ENCODE data around the gene DGLUCY.
"Not testable (repeated sequence)": the region's sequence is repeated elsewhere in the genome, so short reads cannot be mapped to it uniquely, and the experiment has no call there.

Gene DGLUCY

DNA sequence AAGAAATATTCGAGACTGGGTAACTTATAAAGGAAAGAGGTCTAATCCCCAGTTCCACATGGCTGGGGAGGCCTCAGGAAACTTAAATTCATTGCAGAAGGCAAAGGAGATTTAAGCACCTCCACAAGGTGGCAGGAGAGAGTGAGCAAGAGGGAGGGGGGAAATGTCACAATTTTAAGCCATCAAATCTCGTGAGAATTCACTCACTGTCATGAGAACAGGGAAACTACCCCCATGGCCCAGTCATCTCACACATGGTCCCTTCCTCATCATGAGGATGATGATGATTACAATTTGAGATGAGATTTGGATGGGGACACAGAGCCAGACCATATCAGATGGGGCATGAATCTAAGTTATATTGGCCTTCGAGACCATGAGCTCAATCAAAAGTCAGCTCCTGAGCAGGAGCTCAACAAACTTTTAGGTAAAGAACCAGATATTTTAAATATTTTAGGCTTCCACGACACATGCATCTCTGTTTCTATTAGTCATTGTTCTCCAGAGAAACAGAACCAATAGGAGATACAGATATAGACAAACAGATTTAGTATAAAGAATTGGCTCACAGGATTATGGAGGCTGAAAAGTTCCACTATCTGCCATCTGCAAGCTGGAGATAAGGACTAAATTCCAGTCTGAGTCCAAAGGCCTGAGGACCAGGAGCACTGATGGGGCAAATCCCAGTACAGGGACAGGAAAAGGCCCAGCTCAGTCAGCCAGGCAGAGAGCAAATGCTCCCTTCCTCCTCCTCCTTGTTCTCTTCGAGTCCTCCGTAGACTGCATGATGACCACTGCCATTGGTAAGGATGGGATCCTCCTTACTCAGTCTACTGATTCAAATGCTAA, 24.9 kb downstream of the DGLUCY start:
- DNase-seq (ENCODE audit: low read depth) = peak; percentile 26

DNA sequence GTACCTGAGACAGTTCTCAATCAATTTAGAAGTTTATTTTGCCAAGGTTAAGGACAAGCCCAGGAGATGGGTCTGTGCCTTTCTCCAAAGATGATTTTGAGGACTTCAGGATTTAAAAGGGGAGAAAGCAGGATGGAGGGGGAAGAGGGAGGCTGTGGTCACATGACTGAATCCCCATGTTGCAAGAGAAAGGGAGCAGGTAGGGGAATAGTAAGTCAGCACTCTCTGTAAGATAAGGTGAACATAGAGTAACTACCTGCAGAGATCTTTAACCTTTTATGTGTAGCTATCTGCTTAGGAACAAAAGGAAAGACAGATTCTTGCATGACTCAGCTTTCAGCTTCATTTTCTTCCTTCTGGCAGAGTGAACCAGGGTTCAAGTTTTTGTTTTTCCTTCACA, 25.9 kb downstream of the DGLUCY start:
- DNase-seq (ENCODE audit: low read depth) = no peak

DNA sequence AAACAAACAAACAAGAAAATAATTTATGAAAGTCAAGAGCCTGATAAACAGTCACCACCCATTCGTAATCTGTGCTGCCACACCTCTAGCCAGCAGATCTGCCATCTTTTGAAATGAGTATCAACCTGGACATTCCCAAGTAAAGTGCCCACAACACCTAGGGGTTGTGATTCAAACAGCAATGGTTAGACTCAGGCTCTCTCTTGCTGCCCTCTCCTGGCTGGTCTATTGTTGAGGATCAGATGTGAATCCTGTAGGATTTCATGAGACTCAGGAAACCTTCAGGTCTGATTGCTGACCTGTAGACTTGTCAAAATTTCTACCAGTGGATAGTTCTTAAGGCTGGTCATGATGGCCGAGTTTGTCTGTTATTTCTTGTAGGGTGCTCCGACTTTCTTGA, 26.8 kb downstream of the DGLUCY start:
- no peak for DNase-seq (ENCODE audit: low read depth)

DNA sequence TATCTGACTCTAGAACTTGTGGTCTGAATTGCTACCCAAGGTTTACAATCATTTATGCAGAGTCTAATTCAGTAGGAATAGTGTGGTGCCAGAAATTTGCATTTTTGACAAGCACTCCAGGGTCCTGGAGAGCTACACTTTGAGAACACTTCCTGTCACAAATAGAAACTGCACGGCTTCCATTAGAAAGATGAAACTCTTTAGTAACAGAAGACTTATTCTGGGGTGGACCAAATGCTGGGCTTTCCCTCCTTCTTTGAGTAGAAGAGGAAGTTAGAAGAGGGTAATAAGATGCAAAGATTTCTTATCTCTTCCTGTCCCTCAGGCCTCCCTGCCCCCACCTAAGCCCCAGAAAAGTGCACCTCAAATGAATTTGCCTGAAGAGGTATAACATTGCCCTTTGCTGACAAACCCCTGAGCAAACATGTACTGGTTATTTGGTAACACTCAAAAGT, 28.4 kb downstream of the DGLUCY start:
- no peak for DNase-seq (ENCODE audit: low read depth)

DNA sequence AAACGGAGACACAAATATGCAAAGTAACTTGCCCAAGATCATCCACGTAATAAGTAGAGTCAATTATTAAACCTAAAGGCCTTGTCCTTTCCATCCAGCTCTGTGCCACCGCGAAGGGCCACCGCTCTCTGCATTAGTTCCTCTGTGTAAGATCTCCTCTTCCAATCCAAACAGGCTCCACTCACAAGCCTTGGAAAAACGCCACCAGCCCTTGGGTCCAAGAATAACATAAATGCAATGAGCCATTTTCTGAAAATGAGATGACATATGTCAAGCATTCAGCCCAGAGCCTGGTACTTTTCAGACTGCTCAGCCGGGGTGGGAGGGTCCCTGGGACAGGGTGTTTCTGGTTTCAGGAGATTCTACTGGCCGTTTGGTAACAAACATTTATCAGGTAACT, 30.0 kb downstream of the DGLUCY start:
- DNase-seq (ENCODE audit: low read depth) = no peak

DNA sequence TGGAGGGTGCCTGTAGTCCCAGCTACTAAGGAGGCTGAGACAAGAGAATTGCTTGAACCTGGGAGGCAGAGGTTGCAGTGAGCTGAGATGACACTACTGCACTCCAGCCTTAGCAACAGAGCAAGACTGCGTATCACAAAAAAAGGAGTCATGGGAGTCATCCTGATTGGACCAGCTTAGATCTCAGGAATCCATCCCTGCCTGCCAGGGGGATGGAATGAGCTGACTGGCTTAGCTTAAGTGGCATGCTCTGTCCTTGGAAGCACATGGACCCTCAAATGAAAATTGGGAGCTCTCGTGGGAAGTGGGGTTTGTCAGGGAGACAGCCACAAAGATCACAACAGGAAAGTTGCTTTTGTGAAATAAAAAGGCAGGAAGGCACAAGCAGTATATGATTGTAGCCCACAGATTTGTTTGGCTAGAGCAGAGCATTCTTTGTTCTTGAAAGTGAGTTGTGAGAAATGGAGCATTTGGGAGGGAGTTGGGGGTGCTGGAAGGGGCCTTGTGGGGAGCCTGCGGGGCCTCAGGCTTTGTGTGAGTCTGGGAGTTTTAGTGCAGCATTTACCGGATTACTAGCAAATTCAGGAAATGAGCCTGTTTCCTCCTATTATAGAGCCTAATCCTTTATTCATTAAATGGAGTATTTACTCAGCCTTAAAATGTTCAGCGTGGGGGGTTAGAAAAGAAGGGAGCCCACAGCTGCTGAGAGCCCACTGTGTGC, 30.7 kb downstream of the DGLUCY start:
- no peak for DNase-seq (ENCODE audit: low read depth)

DNA sequence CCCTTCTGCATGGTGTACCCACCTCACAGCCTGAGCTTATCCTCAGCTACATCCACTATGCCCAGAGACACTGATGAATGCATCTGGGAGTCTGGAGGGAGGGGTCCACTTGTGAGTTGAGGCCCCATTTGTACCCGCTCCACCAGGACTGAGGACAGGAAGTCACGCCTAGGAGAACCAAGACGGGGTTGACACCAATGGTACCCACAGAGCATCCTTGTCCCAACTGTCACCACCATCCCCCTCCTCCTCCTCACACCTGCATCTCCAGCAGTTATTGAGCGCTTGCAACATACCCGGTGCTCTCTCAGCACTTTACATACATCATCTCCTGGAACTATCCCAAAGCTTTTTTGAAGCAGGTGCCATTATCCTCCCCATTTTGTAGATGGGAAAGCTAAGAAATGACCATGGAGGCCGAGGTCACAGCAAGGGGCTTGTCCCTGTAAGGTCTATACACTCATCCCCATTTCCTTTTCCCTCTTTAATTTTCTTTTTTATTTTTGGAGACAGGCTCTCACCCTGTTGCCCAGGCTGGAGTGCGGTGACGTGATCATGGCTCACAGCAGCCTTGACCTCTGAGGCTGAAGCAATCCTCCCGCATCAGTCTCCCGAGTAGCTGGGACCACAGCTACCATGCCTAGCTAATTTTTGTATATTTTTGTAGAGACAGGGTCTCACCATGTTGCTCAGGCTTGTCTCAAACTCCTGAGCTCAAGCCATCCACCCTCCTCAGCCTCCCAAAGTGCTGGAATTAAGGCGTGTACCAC, 31.7 kb downstream of the DGLUCY start:
- no peak for DNase-seq (ENCODE audit: low read depth)

DNA sequence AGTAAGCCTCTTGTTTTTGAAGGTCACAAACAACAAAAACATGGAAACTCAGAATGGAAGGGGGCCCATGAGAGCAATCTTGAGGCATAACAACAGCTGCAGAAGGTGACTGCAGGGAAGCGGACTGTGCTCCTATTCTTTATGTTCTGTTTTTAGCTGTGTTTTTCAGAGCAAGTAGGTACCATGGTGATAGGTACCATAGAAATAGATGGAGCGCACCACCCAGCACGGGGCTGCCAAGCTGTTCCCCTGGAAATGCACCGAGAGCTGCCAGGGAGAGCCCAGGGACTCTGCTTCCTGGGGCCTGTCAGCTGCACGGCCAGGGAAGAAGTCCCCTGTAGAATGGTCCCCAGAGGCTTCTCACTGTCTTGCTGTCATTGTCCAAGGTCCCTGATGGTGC, 32.8 kb downstream of the DGLUCY start:
- no peak for DNase-seq (ENCODE audit: low read depth)

DNA sequence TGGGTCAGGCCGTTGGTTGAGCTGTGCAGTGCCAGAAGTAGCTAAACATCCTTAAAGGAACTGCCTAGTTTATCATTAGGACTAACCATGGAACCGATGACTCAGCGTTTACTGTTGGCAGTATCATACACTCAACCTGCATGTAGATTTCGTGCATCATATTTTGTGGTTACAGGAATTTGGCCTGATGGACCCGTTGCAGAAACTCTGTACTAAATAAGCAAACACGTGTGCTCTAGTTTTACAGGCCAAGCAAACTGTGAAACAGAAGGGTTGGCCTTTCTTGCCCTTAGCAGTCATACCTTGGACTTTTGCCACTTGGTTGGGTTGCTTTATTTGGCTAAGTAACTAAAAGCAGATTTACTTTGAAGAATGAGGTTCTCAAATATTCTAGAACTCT, 35.6 kb downstream of the DGLUCY start:
- no peak for DNase-seq (ENCODE audit: low read depth)

DNA sequence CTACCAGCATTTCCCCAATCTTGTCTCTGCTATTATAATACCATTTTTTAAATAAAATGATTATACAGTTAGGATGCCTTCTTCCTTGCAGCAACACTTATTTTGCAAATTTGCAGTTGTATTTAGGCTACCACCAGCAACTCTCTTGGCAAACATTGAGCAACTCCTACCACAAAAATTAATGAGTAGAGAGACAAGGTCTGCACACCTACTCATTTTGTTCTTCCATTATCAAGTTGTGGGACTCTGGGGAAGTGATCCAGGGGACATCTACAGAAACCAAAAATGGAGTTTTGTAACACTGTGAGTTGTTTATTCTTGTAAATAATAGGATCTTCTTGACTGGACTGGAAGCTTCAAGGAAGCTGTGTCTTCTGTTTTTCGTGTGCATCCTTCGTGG, 38.6 kb downstream of the DGLUCY start:
- no peak for DNase-seq (ENCODE audit: low read depth)

DNA sequence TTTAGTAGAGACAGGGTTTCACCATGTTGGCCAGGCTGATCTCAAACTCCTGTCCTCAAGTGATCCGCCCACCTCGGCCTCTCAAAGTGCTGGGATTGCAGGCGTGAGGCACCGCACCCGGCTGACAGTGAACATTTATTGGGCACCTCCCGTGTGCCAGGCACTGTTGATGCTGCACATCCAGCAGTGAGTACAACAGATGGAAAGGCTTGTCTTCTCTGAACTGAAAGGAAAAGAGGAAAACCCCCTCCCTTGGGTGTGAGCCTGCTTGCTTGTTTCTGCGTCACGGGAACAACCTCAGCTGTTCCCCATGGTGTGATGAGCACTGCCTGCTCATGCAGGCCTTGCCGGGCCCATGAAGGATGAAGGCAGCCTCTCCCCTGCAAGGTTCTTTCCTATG, 39.5 kb downstream of the DGLUCY start:
- no peak for DNase-seq (ENCODE audit: low read depth)

DNA sequence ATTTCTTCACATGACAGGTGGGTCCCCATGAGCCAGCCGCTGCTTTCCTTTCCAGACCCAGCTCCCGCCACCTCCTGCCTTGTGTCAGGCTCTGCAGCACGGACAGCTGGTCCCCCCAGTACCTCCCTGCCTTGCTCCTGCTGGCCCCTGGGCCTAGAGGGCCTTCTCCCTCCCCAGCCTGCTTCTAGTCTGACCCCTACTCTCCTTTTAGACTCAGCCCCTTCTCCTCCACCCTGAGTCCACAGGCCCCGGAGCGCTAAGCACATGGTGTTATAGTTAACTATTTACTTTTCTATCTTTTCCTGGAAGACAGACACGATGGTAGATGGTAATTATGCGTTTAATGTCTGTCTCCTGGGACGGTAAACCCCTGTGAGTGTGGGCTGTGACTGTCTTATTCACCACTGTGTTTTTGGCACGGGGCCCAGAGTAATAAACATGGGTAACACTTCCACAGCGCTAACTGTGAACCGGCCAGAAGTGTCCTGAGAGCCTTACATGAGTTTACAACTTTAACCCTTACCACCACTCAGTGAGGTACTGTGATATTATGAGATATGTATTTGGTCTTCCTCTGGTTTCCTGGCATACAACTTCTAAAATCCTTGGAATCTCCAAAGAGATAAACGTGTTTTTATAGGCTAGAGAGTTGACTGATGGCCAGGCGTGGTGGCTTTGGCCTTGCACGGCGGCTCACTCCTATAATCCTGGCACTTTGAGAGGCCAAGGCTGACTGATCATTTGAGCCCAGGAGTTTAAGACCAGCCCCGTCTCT, 41.2 kb downstream of the DGLUCY start:
- no peak for DNase-seq (ENCODE audit: low read depth)

DNA sequence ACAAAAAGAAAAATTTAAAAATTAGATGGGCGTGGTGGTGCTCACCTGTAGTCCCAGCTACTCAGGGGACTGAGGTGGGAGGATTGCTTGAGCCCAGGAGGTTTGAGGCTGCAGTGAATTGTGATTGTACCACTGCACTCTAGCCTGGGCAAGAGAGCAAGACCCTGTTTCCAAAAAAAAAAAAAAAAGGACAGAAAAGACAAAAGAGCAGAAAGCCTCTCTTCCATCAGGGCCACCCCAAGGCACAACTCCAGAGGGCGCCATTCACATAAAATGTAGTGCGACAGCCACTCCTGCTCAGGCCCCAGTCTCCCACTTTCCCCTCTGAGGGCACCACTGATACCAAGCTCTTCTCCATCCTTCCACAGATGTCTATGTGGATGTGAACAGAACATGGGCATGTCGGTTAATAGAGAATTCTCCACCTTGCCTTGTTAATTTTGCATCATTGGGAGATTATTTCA, 41.8 kb downstream of the DGLUCY start:
- no peak for DNase-seq (ENCODE audit: low read depth)

DNA sequence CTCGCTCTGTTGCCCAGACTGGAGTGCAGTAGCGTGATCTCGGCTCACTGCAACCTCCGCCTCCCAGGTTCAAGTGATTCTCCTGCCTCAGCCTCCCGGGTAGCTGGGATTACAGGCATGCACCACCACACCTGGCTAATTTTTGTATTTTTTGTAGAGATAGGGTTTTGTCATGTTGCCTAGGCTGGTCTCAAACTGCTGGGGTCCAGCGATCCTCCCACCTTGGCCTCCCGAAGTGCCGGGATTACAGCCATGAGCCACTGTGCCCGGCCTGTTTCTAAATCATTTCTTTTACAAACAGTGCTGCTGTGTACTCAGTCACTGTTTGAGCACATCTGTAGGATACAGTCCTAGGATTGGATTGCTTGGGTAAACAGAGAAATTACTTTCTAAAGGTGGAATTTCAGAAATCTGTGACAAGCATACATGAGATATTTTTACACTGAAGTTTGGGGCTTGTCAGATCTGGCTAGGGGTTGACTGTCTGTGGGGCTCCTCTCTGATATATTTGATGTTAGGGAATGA, 42.3 kb downstream of the DGLUCY start:
- not testable (repeated sequence) for DNase-seq (ENCODE audit: low read depth)

DNA sequence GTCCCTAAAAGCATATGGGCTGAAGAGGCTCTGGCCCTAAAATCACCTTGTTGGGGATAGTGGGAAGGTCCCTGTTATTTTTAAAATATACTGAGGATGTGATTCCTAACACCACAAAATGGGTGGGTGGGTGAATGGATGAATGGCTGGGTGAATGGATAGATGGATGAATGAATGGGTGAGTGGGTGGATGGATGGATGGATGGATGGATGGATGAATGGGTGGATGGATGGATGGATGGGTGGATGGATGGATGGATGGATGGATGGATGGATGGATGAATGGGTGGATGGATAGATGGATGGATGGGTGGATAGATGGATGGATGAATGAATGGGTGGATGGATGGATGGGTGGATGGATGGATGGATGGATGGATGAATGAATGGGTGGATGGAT, 43.0 kb downstream of the DGLUCY start:
- not testable (repeated sequence) for DNase-seq (ENCODE audit: low read depth)

DNA sequence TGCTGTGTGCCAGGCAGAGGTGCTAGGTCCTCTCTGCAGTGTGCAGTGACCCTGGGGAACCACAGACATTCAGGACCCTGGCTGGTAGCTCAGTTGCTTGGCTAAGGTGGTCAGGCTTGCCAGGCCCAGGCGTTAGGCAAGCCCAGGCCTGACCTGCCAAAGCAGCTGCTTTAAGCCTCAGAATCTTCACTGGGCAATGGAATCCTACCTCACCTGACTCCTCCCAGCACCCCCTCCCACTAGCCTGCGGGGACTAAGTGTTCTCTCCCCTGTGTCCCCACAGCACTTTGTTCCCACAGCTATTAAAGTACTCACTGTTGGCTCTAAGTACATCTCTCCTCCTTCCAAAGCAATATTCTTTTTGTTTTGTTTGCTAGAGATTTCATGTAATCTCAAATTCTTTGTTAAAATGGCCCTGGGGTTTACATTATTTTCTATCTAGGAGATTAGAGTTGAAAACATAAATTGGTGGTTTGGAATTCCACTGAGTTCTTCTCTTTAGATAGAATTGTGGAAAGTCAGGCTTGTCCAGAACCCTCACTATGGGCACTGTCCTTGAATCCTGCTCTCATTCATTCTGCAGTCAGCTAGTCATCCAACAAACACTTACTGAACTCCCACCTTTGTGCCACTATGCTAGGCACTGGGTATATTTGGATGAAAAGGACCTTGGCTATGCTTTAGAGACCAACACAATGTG, 44.4 kb downstream of the DGLUCY start:
- DNase-seq (ENCODE audit: low read depth) = no peak

DNA sequence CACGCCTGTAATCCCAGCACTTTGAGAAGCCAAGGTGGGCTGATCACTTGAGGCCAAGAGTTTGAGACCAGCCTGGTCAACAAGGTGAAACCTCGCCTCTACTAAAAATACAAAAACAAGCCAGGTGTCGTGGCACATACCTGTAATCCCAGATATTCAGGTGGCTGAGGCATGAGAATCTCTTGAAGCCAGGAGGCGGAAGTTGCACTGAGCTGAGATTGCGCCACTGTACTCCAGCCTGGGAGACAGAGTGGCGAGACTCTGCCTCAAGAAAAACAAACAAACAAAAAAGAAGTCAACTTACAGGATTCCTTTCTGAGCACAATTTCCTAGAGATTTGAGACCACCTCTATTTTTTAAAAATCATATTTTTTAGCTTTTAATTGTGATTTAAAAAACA, 45.3 kb downstream of the DGLUCY start:
- DNase-seq (ENCODE audit: low read depth) = no peak

DNA sequence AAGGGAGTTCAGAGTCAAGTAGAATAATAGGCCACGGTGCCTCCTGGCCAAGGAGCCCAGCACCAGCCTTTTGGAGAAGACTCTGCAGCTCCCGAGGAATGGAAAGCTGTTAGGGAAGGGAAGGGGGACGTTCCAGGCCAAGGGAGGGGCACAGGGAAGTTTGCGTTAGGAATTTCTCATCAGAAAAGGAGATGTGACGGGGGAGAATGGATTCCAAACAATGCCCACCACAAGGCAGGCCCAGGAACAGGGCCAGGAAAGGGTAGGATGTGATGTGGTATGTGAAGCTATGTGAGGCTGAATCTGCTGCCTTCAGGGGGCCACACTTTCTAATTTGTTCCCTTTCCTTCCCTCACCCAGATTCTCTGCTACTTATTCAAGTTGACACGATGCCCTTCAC, 46.0 kb downstream of the DGLUCY start:
- DNase-seq (ENCODE audit: low read depth) = no peak

DNA sequence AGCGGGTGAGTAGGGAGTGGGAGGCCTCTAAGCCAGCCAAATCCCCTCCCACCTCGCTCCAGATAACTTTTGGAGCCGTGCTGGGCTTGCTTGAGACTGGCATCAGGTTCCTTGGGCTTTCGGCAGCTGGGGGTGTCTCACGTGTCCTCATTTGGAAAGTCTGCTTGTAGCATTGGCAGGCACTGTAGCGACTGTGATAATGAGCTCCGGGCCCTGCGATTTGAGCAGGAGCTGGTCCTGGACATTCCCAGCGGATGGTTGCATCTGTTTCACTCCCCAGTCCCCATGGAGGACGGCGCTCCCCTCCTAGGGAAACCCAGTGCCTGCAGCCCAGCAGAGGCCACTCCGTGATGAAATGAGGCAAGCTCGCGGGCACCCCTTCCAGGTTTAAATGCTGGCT, 49.4 kb downstream of the DGLUCY start:
- no peak for DNase-seq (ENCODE audit: low read depth)

DNA sequence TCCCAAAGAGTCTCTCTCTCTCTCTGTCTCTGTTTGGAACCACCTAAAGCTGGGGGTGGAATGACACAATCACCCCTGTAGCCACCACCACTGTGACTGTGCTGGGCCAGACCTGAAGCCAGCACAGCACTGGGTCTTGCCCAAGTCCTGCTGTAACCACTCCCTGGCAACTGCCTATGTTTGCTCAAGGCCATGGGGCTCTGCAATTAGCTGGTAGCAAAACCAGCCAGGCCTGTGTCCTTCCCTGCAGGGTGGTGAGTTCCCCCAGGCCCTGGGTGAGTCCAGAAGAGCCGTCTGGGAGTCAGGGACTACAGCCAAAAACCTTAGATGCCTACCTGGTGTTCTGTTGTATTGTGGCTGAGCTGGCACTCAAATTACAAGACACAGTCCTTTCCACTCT, 50.8 kb downstream of the DGLUCY start:
- no peak for DNase-seq (ENCODE audit: low read depth)

DNA sequence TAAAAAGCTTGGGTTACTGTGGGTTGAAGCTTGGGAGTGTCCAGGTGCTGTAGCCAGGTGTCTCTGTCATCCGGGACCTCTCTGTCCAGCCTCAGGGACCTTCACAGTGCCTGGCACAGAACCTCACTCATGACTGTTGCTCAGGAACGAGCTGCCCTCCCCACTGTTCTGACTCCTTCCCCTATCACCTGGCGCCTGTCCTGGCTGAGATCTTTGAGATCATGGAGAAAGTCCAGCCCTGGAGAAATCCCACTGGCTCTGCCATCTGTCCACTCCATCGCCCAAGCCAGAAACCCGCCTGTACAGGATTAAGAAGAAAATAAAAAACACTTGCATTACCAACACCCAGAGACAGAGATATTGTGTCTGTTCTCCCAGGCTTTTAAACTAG, 53.5 kb downstream of the DGLUCY start:
- DNase-seq (ENCODE audit: low read depth) = no peak

All from T follicular helper cell (primary cell).